Heart left ventricle (tissue), 13 donors: Measurements from ENCODE around the gene CADPS2.

Experiments
- CTCF ChIP-seq, 12 donors: fragments of 200-600 bp; sonication (generic) in 4 of 12; IDR thresholded peaks; one replicate each; pipeline versions ENCODE4 v1.5.0 to v1.8.0; 2018 to 2022; ENCODE audit warnings: antibody characterized with exemption in 12 of 12, mild to moderate bottlenecking in 5 of 12
- POLR2A ChIP-seq, 2 donors: fragments of 450-650 bp; IDR thresholded peaks; one replicate each; pipeline ENCODE4 v1.6.1; 2017; ENCODE audit warnings: antibody characterized with exemption in 2 of 2, mild to moderate bottlenecking in 2 of 2, moderate library complexity in 2 of 2
- donor health status: ischemic (EF 13 %, LVEDD 7.1; RV severe dilation, severe dysfunction).
- donor health status: DM: no; HTN: yes; CAD: no.
- donor health status: DM: no; HTN: no; CAD: no.
- donor health status: ischemic (EF 25% LVEDD 6.9; RV normal size, moderate dysfunction).
- donor health status: ischemic (EF 25% LVEDD 5.7; RV mildly dilated, moderate dysfunction).
- donor health status: ischemic (EF 35%, LVEDD 5.7; RV mildly dilated, moderate dysfunction).
- donor health status: nonischemic (EF 11% LVEDD 7.7; RV severe dilation, severe dysfunction).
- donor health status: DM: yes; HTN: yes; CAD: no.
- donor health status: PGD.
- donor health status: ischemic (EF 29% LVEDD 5.4; RV normal size, mild dysfunction).
- donor health status: nonischemic (EF 23%, LVEDD 6.1; RV moderate dilation, normal function).

GRCh38 chr7:122520971-122521555 lies 365.2 kb downstream of the CADPS2 start:
- TF ChIP-seq CTCF (IDR thresholded peaks at IDR 0.05) (no peak), POLR2A (IDR thresholded peaks at IDR 0.05) (no peak)
